SU-DHL-6 (cell line): ENCODE results near the gene HOXD4.

Experiments
- EZH2phosphoT487 ChIP-seq: fragments of 200-600 bp; sonication (generic), shearing (Covaris generic); conservative IDR thresholded peaks from 2 replicates; pipeline ENCODE4 v1.6.1; 2018; ENCODE audit warnings: mild to moderate bottlenecking, antibody characterized with exemption, low read length, moderate library complexity, mixed read lengths
- TF ChIP-seq, protein P1 (sequence below): fragments of 200-600 bp; sonication (generic); IDR thresholded peaks from one replicate; pipeline ENCODE4 v1.5.1; 2017; ENCODE audit warnings: antibody characterized with exemption, mild to moderate bottlenecking, low read length, moderate library complexity; ENCODE audit not compliant: insufficient read depth, poor library complexity, severe bottlenecking

DNA sequence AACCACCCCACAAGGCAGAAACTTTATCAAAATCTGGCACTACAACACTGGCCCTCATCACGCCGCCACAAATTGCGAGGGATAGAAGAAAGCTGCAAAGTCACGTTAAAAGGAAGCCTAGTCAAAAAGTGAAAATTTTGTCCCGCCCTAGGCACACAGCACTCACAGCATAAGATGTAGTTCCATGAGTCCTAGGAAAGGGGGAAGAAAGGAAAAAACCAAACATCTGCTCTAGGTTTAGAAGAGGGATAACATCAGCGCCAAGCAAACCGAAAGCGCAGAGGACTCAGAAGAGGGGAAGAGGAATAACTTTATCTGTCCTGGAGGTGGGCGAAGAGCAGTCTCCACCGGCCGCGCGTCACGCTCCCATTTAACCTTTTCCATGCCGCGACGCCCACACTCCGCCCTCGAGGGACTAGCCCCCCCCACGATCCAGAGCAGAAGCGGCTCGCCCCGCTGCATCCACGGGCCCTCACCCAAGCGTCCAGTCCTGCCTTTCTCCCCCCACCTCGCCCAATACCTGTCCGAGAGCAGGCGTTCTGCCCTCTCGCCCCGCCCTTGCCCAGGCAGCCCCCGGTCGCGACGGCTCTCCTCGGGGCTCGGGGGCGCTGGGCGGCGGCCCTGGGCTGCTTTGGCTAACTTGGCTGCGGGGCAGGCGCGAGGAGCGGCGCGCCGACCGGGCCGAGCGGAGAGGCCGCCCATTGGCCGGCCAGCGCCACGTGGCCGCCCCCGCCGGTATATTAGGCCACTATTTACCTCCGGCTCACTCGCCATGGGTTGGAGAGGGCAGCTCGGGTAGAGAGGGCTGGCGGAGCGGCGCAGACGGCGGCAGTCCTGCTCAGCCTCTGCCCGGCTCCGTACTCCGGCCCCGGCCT lies 36.8 kb downstream of the HOXD4 start, which contains the start of gene HOXD1:
- TF ChIP-seq, protein P1, sequence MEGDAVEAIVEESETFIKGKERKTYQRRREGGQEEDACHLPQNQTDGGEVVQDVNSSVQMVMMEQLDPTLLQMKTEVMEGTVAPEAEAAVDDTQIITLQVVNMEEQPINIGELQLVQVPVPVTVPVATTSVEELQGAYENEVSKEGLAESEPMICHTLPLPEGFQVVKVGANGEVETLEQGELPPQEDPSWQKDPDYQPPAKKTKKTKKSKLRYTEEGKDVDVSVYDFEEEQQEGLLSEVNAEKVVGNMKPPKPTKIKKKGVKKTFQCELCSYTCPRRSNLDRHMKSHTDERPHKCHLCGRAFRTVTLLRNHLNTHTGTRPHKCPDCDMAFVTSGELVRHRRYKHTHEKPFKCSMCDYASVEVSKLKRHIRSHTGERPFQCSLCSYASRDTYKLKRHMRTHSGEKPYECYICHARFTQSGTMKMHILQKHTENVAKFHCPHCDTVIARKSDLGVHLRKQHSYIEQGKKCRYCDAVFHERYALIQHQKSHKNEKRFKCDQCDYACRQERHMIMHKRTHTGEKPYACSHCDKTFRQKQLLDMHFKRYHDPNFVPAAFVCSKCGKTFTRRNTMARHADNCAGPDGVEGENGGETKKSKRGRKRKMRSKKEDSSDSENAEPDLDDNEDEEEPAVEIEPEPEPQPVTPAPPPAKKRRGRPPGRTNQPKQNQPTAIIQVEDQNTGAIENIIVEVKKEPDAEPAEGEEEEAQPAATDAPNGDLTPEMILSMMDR, result no peak
- TF ChIP-seq EZH2phosphoT487, result no peak
